Lung (tissue), 12 donors: ENCODE data around the gene ZNF276. TPM values are rescaled to one million over a fixed set of nuclear protein-coding genes. Genes with fewer than 3 reads are reported as not detected.

Source experiments
- ATAC-seq: fragments of 200-7000 bp; cut with Tn5 transposase; one replicate; pipeline ENCODE4 v1.9.1; 2020; ENCODE audit warnings: moderate number of reproducible peaks; ENCODE audit not compliant: insufficient read depth, low FRiP score
- DNase-seq, 3 donors: peaks; one replicate each; pipeline ENCODE4 v3.0.0-alpha.2; 2013 to 2017
- H3K27ac ChIP-seq, 2 donors: one replicate each; pipeline ENCODE4 v1.5.1; 2013; ENCODE audit warnings: mild to moderate bottlenecking in 2 of 2, moderate library complexity in 2 of 2, control low read depth in 1 of 2, inconsistent platforms in 1 of 2, low read depth in 1 of 2, low read length in 1 of 2
- H3K27me3 ChIP-seq, 3 donors: one replicate each; pipeline ENCODE4 v1.5.1; 2013; ENCODE audit warnings: low read length in 2 of 3; ENCODE audit not compliant: control insufficient read depth in 3 of 3, insufficient read depth in 3 of 3
- H3K36me3 ChIP-seq, 4 donors: one replicate each; pipeline ENCODE4 v1.5.1; 2013; ENCODE audit warnings: low read length in 4 of 4, mild to moderate bottlenecking in 1 of 4, moderate library complexity in 1 of 4; ENCODE audit not compliant: control insufficient read depth in 4 of 4, insufficient read depth in 4 of 4
- H3K4me1 ChIP-seq, 5 donors: one replicate each; pipeline ENCODE4 v1.5.1; 2013; ENCODE audit warnings: low read length in 5 of 5, mild to moderate bottlenecking in 2 of 5, moderate library complexity in 1 of 5; ENCODE audit not compliant: control insufficient read depth in 5 of 5, insufficient read depth in 5 of 5
- H3K4me3 ChIP-seq: one replicate; pipeline ENCODE4 v1.5.1; 2013; ENCODE audit warnings: mild to moderate bottlenecking, control low read depth, moderate library complexity
- H3K9ac ChIP-seq, 2 donors: one replicate each; pipeline ENCODE4 v1.5.1; 2013; ENCODE audit warnings: low read length in 2 of 2, control low read depth in 1 of 2; ENCODE audit not compliant: insufficient read depth in 1 of 2
- H3K9me3 ChIP-seq, 4 donors: one replicate each; pipeline ENCODE4 v1.5.1; 2013; ENCODE audit warnings: low read length in 3 of 4, mild to moderate bottlenecking in 1 of 4, moderate library complexity in 1 of 4; ENCODE audit not compliant: control insufficient read depth in 4 of 4, insufficient read depth in 3 of 4
- WGBS, 2 donors: extraction: QIAGEN DNeasy Blood & Tissue Kit; methylation state at CpG; one replicate each; pipeline ENCODE4 v1.1.7; 2013; 5-methylcytosine and 5-hydroxymethylcytosine counted together
- polyA plus RNA-seq, 2 donors: library from polyadenylated mRNA; stranded (reverse); fragments of 200-250 nt; gene quantifications; one replicate each; pipeline ENCODE4 v1.2.1, GENCODE V29; 2013
- total RNA-seq, 2 donors: library from RNA; depleted of rRNA in 1 of 2; stranded (reverse); fragments of >200 nt in 1 of 2; gene quantifications; one replicate each; pipeline ENCODE4 v1.2.1, GENCODE V29; 2014 to 2021
- TF ChIP-seq, protein P1 (sequence below): IDR thresholded peaks from 2 replicates; pipeline ENCODE4 v1.5.1; 2012; ENCODE audit warnings: mild to moderate bottlenecking; ENCODE audit errors: control extremely low read depth, extremely low read depth
- donor health status: control.
- donor health status: control.
- donor health status: Bipolar disorder and iron deficiency.
- donor health status: healthy.
- donor health status: DM: yes; HTN: yes; CAD: no.

ZNF276 gene
- total and polyA plus RNA-seq, 4 donors: 21.8 to 34.9 (median 25.0) TPM

DNA sequence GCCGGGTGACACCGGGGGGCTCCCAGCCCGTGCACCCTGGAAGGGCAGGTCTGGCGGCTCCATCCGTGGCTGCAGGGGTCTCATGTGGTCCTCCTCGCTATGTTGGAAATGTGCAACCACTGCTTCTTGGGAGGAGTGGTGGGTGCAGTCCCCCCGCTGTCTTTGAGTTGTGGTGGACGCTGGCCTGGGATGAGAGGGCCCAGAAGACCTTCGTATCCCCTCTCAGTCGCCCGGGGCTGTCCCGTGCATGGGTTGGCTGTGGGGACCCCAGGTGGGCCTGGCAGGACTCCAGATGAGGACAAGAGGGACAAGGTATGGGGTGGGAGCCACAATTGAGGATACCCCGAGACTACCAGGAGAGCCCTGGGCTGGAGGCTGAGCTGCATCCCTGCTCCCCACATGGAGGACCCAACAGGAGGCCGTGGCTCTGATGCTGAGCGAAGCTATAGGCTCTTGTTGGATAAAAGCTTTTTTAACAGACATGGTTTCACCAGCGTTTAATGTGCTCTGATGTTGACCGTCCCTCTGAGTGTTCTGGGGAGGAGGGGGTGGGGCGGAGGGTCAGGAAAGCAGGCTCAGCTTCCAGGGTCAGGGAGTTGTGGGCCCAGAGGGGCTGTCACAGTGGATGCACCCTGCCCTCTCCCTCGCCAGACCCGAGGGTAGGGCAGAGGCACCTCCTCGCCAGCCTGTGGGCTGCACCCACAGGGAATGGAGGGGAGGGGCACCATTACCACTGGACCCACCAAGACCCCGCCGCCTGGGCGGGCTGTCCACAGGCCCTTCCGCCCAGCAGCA is 25.3 kb upstream of the ZNF276 start:
- peaks cover 4 to 59% (median 15%) of the 10 kb centered on the region in 4 donors for H3K36me3 ChIP-seq
- H3K4me1 ChIP-seq: peaks cover 0 to 13% (median 3%) of the 10 kb centered on the region in 5 donors
- DNase-seq (no peak), ATAC-seq (no peak)
- WGBS, 2 donors: 79 to 81% methylated on average over 24 to 25 of the region's 25 CpGs
- no peak overlapping the region for H3K9ac ChIP-seq
- no peaks in the 10 kb centered on the region for H3K27me3 ChIP-seq
- TF ChIP-seq, protein P1, sequence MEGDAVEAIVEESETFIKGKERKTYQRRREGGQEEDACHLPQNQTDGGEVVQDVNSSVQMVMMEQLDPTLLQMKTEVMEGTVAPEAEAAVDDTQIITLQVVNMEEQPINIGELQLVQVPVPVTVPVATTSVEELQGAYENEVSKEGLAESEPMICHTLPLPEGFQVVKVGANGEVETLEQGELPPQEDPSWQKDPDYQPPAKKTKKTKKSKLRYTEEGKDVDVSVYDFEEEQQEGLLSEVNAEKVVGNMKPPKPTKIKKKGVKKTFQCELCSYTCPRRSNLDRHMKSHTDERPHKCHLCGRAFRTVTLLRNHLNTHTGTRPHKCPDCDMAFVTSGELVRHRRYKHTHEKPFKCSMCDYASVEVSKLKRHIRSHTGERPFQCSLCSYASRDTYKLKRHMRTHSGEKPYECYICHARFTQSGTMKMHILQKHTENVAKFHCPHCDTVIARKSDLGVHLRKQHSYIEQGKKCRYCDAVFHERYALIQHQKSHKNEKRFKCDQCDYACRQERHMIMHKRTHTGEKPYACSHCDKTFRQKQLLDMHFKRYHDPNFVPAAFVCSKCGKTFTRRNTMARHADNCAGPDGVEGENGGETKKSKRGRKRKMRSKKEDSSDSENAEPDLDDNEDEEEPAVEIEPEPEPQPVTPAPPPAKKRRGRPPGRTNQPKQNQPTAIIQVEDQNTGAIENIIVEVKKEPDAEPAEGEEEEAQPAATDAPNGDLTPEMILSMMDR: no peak
- no peak overlapping the region for H3K4me3 ChIP-seq
- H3K9me3 ChIP-seq: no peaks in the 10 kb centered on the region
- H3K27ac ChIP-seq: no peak overlapping the region

DNA sequence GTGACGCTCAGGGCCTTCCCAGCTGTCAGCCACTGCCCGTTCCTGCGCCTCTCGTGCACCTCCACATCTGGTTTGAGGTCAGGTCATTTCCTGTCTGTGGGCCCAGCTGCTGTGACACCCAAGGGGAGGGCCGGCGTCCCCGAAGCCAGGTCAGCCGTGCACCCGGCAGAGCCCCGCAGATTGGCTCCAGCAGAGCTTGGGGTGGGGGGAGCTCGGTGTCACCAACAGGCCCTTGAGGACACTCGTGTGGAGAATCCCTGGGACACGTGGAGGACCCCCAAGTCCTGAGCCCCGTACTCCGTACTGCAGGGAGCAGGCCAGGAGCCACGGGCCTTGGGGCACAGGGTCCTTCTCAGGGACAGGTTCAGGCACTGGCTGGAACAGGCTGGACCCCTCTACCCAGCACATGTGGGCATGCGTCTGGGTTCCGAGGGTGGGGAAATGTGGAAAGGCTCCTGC is 24.6 kb upstream of the ZNF276 start:
- H3K27ac ChIP-seq: no peak overlapping the region
- H3K4me3 ChIP-seq: no peak overlapping the region
- H3K36me3 ChIP-seq: peaks cover 4 to 54% (median 12%) of the 10 kb centered on the region in 4 donors
- DNase-seq (no peak), ATAC-seq (no peak)
- 48 to 63% methylated on average over 17 to 18 of the region's 18 CpGs for whole genome bisulfite sequencing, 2 donors
- H3K27me3 ChIP-seq: no peaks in the 10 kb centered on the region
- peaks cover 0 to 13% (median 3%) of the 10 kb centered on the region in 5 donors for H3K4me1 ChIP-seq
- no peaks in the 10 kb centered on the region for H3K9me3 ChIP-seq
- H3K9ac ChIP-seq: no peak overlapping the region
- TF ChIP-seq, protein P1: no peak

DNA sequence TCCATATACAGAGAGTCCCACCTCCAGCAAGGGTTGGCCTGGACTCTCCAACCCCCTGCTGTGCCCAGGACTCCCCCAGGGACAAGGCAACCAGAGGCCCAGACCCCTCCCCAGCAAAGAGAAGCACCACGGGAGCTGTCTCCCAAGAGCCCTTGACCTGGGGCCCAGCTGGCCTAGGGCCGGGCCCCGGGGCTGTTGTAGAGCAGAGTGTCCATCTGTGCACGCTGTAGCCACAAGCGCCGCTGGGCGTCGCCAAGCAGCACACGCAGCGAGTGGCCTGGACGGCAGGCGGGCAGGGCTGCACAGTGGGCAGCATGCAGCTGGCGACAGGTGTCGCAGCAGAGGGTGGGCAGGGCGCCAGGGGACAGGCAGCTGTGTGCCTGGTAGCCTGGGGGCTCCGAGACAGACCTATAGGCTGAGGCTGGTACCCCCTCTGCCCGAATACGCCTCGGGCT is 24.1 kb upstream of the ZNF276 start:
- no peaks in the 10 kb centered on the region for H3K27me3 ChIP-seq
- no peak for DNase-seq
- peaks cover 0 to 13% (median 3%) of the 10 kb centered on the region in 5 donors for H3K4me1 ChIP-seq
- H3K9me3 ChIP-seq: no peaks in the 10 kb centered on the region
- H3K36me3 ChIP-seq: peaks cover 3 to 50% (median 11%) of the 10 kb centered on the region in 4 donors
- WGBS, 2 donors: 93 to 95% methylated on average over 19 of the region's 19 CpGs
- TF ChIP-seq, protein P1: no peak
- ATAC-seq: no peak
- H3K4me3 ChIP-seq: no peak overlapping the region
- no peak overlapping the region for H3K9ac ChIP-seq
- no peak overlapping the region for H3K27ac ChIP-seq
